Measurements from ENCODE around the gene TBC1D5. TPM values are rescaled to one million over a fixed set of nuclear protein-coding genes. Genes with fewer than 3 reads are reported as not detected.

The TBC1D5 gene
- total and polyA plus RNA-seq, 2 of the 8 experiments (the other 6 are each of a cell fraction or from before 2014, with no cell fraction given), result 11.0 to 22.9 TPM

GRCh38 chr3:17259685-17260084, 482.7 kb downstream of the TBC1D5 start:
- Histone ChIP-seq H3K4ac (replicated peaks; ENCODE audit: insufficient read length, low read depth, low read length) (no peak overlapping the region), H3K4me1 (replicated peaks in 1 of 4; ENCODE audit: control insufficient read depth in 3 of 4, insufficient read depth in 4 of 4, low read length in 3 of 4) (peaks cover 0 to 2% (median 0%) of the 10 kb centered on the region in 4 experiments; a peak in 1 of 7 replicates), H3K56ac (replicated peaks; ENCODE audit: insufficient read length, low read depth, low read length) (no peak overlapping the region), H4K20me1 (replicated peaks in 1 of 2; ENCODE audit: control insufficient read depth in 1 of 2, insufficient read depth in 2 of 2, low read length in 2 of 2) (no peaks in the 10 kb centered on the region), H2AFZ (ENCODE audit: low read length) (no peak overlapping the region), H3K27ac (ENCODE audit: low read depth, low read length) (no peak overlapping the region), H4K8ac (ENCODE audit: extremely low read depth, insufficient read depth, low read length) (no peak overlapping the region), H3K79me1 (ENCODE audit: low read depth, low read length) (no peaks in the 10 kb centered on the region), H4K5ac (ENCODE audit: insufficient read length, low read depth, low read length) (no peak overlapping the region), H2BK20ac (ENCODE audit: low read length) (no peak overlapping the region), H4K91ac (replicated peaks; ENCODE audit: insufficient read length, low read length) (no peak overlapping the region), H3K23me2 (ENCODE audit: low read depth, low read length) (no peaks in the 10 kb centered on the region), H3K9ac (replicated peaks in 1 of 4; ENCODE audit: extremely low read depth in 1 of 4, low read depth in 3 of 4, low read length in 3 of 4) (no peak overlapping the region), H2BK120ac (replicated peaks; ENCODE audit: low read depth, low read length) (no peak overlapping the region), H3K18ac (ENCODE audit: extremely low read depth, low read length) (no peak overlapping the region), H3K14ac (ENCODE audit: insufficient read length) (no peak overlapping the region), H2BK5ac (ENCODE audit: low read depth, low read length) (no peak overlapping the region), H2AK5ac (ENCODE audit: low read depth, low read length) (no peak overlapping the region), H2BK12ac (ENCODE audit: low read depth, low read length) (no peak overlapping the region), H3K36me3 (ENCODE audit: control insufficient read depth in 2 of 4, insufficient read depth in 4 of 4, low read length in 3 of 4) (no peaks in the 10 kb centered on the region), H2BK15ac (ENCODE audit: low read length) (no peak overlapping the region), H3K4me3 (ENCODE audit: extremely low read depth in 1 of 4, insufficient read depth in 2 of 4, low read depth in 3 of 4, low read length in 4 of 4) (no peak overlapping the region), H3K4me2 (ENCODE audit: insufficient read depth in 1 of 2, low read depth in 2 of 2, low read length in 2 of 2) (no peak overlapping the region), H3K79me2 (ENCODE audit: control insufficient read depth in 1 of 2, insufficient read depth in 2 of 2, low read length in 2 of 2) (no peaks in the 10 kb centered on the region), H3K23ac (ENCODE audit: insufficient read length) (no peak overlapping the region), H3K9me3 (ENCODE audit: insufficient read depth in 2 of 2, low read depth in 1 of 2, low read length in 1 of 2) (no peaks in the 10 kb centered on the region), H3K27me3 (replicated peaks in 1 of 4; ENCODE audit: control insufficient read depth in 3 of 4, extremely low read depth in 1 of 4, insufficient read depth in 3 of 4, low read length in 3 of 4) (no peaks in the 10 kb centered on the region)
- ChIA-PET POLR2A (ENCODE audit: partially characterized antibody) (interaction anchor here (0.7 kb wide), 1 partner anchor 486 kb away, joined by 3 read pairs; no protein-coding TSS in a partner anchor), CTCF (ENCODE audit: partially characterized antibody) (interaction anchor here (0.7 to 1.2 kb wide), 8 partner anchors 21 to 251 kb away, joined by 3 to 10 read pairs (median 3); no protein-coding TSS in a partner anchor)
- DNase-seq (ENCODE audit: low read depth in 1 of 2, low spot score in 2 of 2) (no peak), FAIRE-seq (no peak)
- WGBS, 2 experiments (ENCODE audit: extremely low coverage in 1 of 2, insufficient coverage in 1 of 2, insufficient read length in 1 of 2, insufficient replicate concordance in 2 of 2, low coverage in 1 of 2, low lambda C conversion rate in 2 of 2, missing lambda C conversion rate in 1 of 2), result 83% methylated on average over 5 of the region's 5 CpGs; no CpG with 5 or more reads in 1 of the 2 experiments
- TF ChIP-seq SIRT6 (IDR thresholded peaks at IDR 0.05; ENCODE audit: low read length) (no peak), SP2 (IDR thresholded peaks at IDR 0.05; ENCODE audit: low read length) (no peak), TCF12 (IDR thresholded peaks at IDR 0.05; ENCODE audit: low read depth, low read length) (no peak), RAD21 (IDR thresholded peaks at IDR 0.05 in 1 of 2, conservative IDR thresholded peaks at IDR 0.05 in 1 of 2; ENCODE audit: low read depth in 2 of 2, low read length in 2 of 2) (no peak), SAP30 (IDR thresholded peaks at IDR 0.05; ENCODE audit: insufficient read depth, insufficient replicate concordance, low read length) (no peak), SIN3A (conservative IDR thresholded peaks at IDR 0.05 in 1 of 2, IDR thresholded peaks at IDR 0.05 in 1 of 2; ENCODE audit: low read depth in 1 of 2, low read length in 2 of 2) (no peak), BACH1 (IDR thresholded peaks at IDR 0.05; ENCODE audit: low read length) (no peak)
